Heart left ventricle (tissue), 13 donors: ENCODE data around the gene POU3F1.

Source experiments
- POLR2A ChIP-seq, 2 donors: fragments of 450-650 bp; IDR thresholded peaks; one replicate each; pipeline ENCODE4 v1.6.1; 2017; ENCODE audit warnings: antibody characterized with exemption in 2 of 2, mild to moderate bottlenecking in 2 of 2, moderate library complexity in 2 of 2
- TF ChIP-seq, protein P1 (sequence below), 12 donors: fragments of 200-600 bp; sonication (generic) in 4 of 12; IDR thresholded peaks; one replicate each; pipeline versions ENCODE4 v1.5.0 to v1.8.0; 2018 to 2022; ENCODE audit warnings: antibody characterized with exemption in 12 of 12, mild to moderate bottlenecking in 5 of 12
- donor health status: ischemic (EF 13 %, LVEDD 7.1; RV severe dilation, severe dysfunction).
- donor health status: DM: no; HTN: yes; CAD: no.
- donor health status: DM: no; HTN: no; CAD: no.
- donor health status: ischemic (EF 25% LVEDD 6.9; RV normal size, moderate dysfunction).
- donor health status: ischemic (EF 25% LVEDD 5.7; RV mildly dilated, moderate dysfunction).
- donor health status: ischemic (EF 35%, LVEDD 5.7; RV mildly dilated, moderate dysfunction).
- donor health status: nonischemic (EF 11% LVEDD 7.7; RV severe dilation, severe dysfunction).
- donor health status: DM: yes; HTN: yes; CAD: no.
- donor health status: PGD.
- donor health status: ischemic (EF 29% LVEDD 5.4; RV normal size, mild dysfunction).
- donor health status: nonischemic (EF 23%, LVEDD 6.1; RV moderate dilation, normal function).

DNA sequence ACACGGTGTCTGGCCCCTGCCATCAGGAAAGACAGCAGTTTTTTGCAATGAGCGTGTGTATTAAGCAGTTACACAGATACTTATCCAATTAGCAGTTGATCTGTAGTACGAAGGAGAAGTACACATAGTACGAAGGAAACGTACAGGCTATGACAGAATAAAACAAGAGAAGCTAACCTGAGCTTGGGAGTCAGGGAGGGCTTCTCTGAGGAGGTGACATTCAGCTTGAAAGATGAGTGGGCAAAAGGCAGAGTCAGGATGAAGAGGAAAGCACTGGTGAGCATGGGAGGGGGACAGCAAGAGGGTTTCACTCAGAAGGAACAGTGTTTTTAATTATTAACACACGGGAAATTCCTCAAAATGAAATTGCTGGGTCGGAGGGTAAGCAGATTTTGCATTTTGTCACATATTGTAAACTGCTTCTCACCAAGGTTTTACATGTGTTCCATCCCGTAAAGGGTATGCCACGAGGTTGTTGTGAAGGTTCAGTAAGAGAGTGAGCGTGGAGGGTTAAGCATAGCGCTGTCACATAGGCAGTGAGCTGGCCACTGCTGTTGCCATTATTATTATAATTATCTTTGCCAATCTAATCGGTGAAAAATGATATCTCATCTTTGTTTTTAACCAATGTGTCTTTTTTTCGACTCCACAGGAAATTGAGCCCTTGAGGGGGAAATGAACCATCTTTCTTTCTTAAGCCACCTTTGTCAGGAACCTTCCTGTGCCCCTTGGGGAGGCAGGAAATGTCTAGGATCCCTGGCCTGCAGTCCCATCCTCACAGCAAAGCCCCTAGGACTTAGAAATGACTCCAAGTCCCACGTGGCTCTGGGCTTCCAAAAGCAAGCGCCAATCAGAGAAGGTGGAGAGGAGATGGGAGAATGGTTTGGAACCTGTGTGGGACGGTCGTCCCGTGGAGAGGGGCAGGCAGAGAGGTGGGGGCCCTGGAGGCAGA lies 47.3 kb upstream of the POU3F1 start:
- TF ChIP-seq, protein P1, sequence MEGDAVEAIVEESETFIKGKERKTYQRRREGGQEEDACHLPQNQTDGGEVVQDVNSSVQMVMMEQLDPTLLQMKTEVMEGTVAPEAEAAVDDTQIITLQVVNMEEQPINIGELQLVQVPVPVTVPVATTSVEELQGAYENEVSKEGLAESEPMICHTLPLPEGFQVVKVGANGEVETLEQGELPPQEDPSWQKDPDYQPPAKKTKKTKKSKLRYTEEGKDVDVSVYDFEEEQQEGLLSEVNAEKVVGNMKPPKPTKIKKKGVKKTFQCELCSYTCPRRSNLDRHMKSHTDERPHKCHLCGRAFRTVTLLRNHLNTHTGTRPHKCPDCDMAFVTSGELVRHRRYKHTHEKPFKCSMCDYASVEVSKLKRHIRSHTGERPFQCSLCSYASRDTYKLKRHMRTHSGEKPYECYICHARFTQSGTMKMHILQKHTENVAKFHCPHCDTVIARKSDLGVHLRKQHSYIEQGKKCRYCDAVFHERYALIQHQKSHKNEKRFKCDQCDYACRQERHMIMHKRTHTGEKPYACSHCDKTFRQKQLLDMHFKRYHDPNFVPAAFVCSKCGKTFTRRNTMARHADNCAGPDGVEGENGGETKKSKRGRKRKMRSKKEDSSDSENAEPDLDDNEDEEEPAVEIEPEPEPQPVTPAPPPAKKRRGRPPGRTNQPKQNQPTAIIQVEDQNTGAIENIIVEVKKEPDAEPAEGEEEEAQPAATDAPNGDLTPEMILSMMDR (IDR thresholded peaks at IDR 0.05) = no peak
- TF ChIP-seq POLR2A (IDR thresholded peaks at IDR 0.05) = no peak
